NCI-H524 treated with DMSO at 0.1 percent for 48 hours (cell line): ENCODE measurements around the gene DNAJC15.

ENCODE experiments used
- DNase-seq: peaks from one replicate; lab custom pipeline; 2025; lab: John Stamatoyannopoulos, UW

The DNAJC15 gene

GRCh38 chr13:43003729-43004128 is 19.7 kb upstream of the DNAJC15 start:
- DNase-seq, result no peak

- no peak for DNase-seq
These were observed 17.7 kb upstream of the DNAJC15 start for GRCh38 chr13:43005460-43006236.

GRCh38 chr13:43006893-43007631 is 16.3 kb upstream of the DNAJC15 start:
- DNase-seq, result no peak

- no peak for DNase-seq
These were observed 14.8 kb upstream of the DNAJC15 start for GRCh38 chr13:43008596-43008995.

- no peak for DNase-seq
These were observed 13.9 kb upstream of the DNAJC15 start for GRCh38 chr13:43009506-43009905.

- DNase-seq, result no peak
These were observed 9.2 kb upstream of the DNAJC15 start for GRCh38 chr13:43014162-43014561.

- DNase-seq, result no peak
These were observed 7.2 kb upstream of the DNAJC15 start for GRCh38 chr13:43016226-43016625.

- no peak for DNase-seq
These were observed 3.6 kb upstream of the DNAJC15 start for GRCh38 chr13:43019811-43020210.

GRCh38 chr13:43020794-43021193 is 2.6 kb upstream of the DNAJC15 start:
- no peak for DNase-seq

GRCh38 chr13:43021926-43022670 is 1.3 kb upstream of the DNAJC15 start:
- no peak for DNase-seq

GRCh38 chr13:43022934-43023288 is 475 bp upstream of the DNAJC15 start:
- no peak for DNase-seq

GRCh38 chr13:43026262-43026661 is 2.9 kb downstream of the DNAJC15 start:
- no peak for DNase-seq

- no peak for DNase-seq
These were observed 7.2 kb downstream of the DNAJC15 start for GRCh38 chr13:43030548-43030947.

- no peak for DNase-seq
These were observed 8.5 kb downstream of the DNAJC15 start for GRCh38 chr13:43031881-43032280.

- no peak for DNase-seq
These were observed 9.7 kb downstream of the DNAJC15 start for GRCh38 chr13:43033038-43033437.

- no peak for DNase-seq
These were observed 13.2 kb downstream of the DNAJC15 start for GRCh38 chr13:43036351-43037250.

- no peak for DNase-seq
These were observed 16.6 kb downstream of the DNAJC15 start for GRCh38 chr13:43039966-43040365.

GRCh38 chr13:43040581-43041368 is 17.4 kb downstream of the DNAJC15 start:
- DNase-seq, result peak; percentile 40

- no peak for DNase-seq
These were observed 18.1 kb downstream of the DNAJC15 start for GRCh38 chr13:43041369-43041921.

GRCh38 chr13:43042410-43042921 is 19.1 kb downstream of the DNAJC15 start:
- DNase-seq, result no peak
